K562 (cell line): ENCODE measurements around the gene MCAM. TPM values are rescaled to one million over a fixed set of nuclear protein-coding genes. Genes with fewer than 3 reads are reported as not detected.

Experiments used
- ARNT ChIP-seq, 2 experiments: fragments of 450-650 bp; IDR thresholded peaks; 2 replicates each; pipeline ENCODE4 v1.6.1; 2016; ENCODE audit warnings: mild to moderate bottlenecking in 1 of 2
- BRD9 ChIP-seq: fragments of 450-650 bp; IDR thresholded peaks from 2 replicates; pipeline ENCODE4 v1.6.1; 2018; ENCODE audit warnings: low read depth; ENCODE audit not compliant: partially characterized antibody
- CBX2 ChIP-seq: fragments of 200-600 bp; sonication (generic); IDR thresholded peaks from one replicate; pipeline ENCODE4 v1.6.1; 2012; ENCODE audit warnings: mild to moderate bottlenecking, low read length, inconsistent platforms; ENCODE audit not compliant: insufficient read depth, poor library complexity, severe bottlenecking
- CCAR2 ChIP-seq: fragments of 200-400 bp; formaldehyde crosslinking; IDR thresholded peaks from 2 replicates; pipeline ENCODE4 v1.6.1; 2017; ENCODE audit warnings: mild to moderate bottlenecking, low read depth, low read length
- DACH1 ChIP-seq: fragments of 450-650 bp; IDR thresholded peaks from 2 replicates; pipeline ENCODE4 v1.6.1; 2018; ENCODE audit not compliant: partially characterized antibody
- ETV5 ChIP-seq: sonication (generic); formaldehyde crosslinking; IDR thresholded peaks from 2 replicates; pipeline ENCODE4 v1.4.0; 2020; ENCODE audit warnings: low read depth, mild to moderate bottlenecking, missing genetic modification reagents
- GABPA ChIP-seq: fragments of 200-800 bp; sonication (Bioruptor generic); conservative IDR thresholded peaks from 2 replicates; pipeline ENCODE4 v1.6.1; 2016; ENCODE audit warnings: low read depth, missing genetic modification characterization, missing compliant biosample characterization
- GATAD2B ChIP-seq: fragments of 450-650 bp; IDR thresholded peaks from 2 replicates; pipeline ENCODE4 v1.6.1; 2017; ENCODE audit warnings: mild to moderate bottlenecking, borderline replicate concordance
- HDAC1 ChIP-seq, 2 experiments: fragments of 450-650 bp; IDR thresholded peaks; 2 replicates each; pipeline ENCODE4 v1.6.1; 2016 to 2017; ENCODE audit warnings: inconsistent platforms in 1 of 2, mild to moderate bottlenecking in 1 of 2, moderate library complexity in 1 of 2
- HDAC2 ChIP-seq: fragments of 450-650 bp; IDR thresholded peaks from 2 replicates; pipeline ENCODE4 v1.6.1; 2016; ENCODE audit warnings: mild to moderate bottlenecking
- HOXB6 ChIP-seq: fragments of 250-450 bp; sonication (Bioruptor Pico); IDR thresholded peaks from 2 replicates; pipeline ENCODE4 v1.5.1; 2022; ENCODE audit warnings: mild to moderate bottlenecking, borderline replicate concordance
- KDM1A ChIP-seq, 2 experiments: fragments of 450-650 bp; IDR thresholded peaks; 2 replicates each; pipeline ENCODE4 v1.6.1; 2016; ENCODE audit warnings: mild to moderate bottlenecking in 2 of 2
- KLF16 ChIP-seq: IDR thresholded peaks from 2 replicates; pipeline ENCODE4 v1.6.1; 2016; ENCODE audit warnings: antibody characterized with exemption
- L3MBTL2 ChIP-seq: fragments of 450-650 bp; IDR thresholded peaks from 2 replicates; pipeline ENCODE4 v1.6.1; 2016; ENCODE audit warnings: mild to moderate bottlenecking, moderate library complexity
- LEF1 ChIP-seq: fragments of 450-650 bp; IDR thresholded peaks from 2 replicates; pipeline ENCODE4 v1.6.1; 2016; ENCODE audit warnings: mild to moderate bottlenecking
- MECOM ChIP-seq: fragments of 250-450 bp; sonication (Bioruptor Pico); IDR thresholded peaks from 2 replicates; pipeline ENCODE4 v1.8.0; 2022; ENCODE audit warnings: inconsistent platforms
- NCOR1 ChIP-seq: fragments of 450-650 bp; IDR thresholded peaks from 2 replicates; pipeline ENCODE4 v1.6.1; 2016; ENCODE audit warnings: mild to moderate bottlenecking, moderate library complexity
- PHB2 ChIP-seq: fragments of 450-650 bp; IDR thresholded peaks from 2 replicates; pipeline ENCODE4 v1.6.1; 2017; ENCODE audit warnings: low read depth
- PHF21A ChIP-seq: fragments of 450-650 bp; IDR thresholded peaks from 2 replicates; pipeline ENCODE4 v1.6.1; 2017; ENCODE audit warnings: low read depth, borderline replicate concordance
- SMARCE1 ChIP-seq: fragments of 450-650 bp; IDR thresholded peaks from 2 replicates; pipeline ENCODE4 v1.7.1; 2016; ENCODE audit warnings: mild to moderate bottlenecking
- TRIM24 ChIP-seq, 2 experiments: fragments of 450-650 bp; IDR thresholded peaks; 2 replicates each; pipeline ENCODE4 v1.6.1; 2016
- ZNF830 ChIP-seq: fragments of 250-450 bp; sonication (Bioruptor Pico); IDR thresholded peaks from 2 replicates; pipeline ENCODE4 v1.5.0; 2021; ENCODE audit warnings: mild to moderate bottlenecking
- polyA plus RNA-seq, 8 experiments: library from polyadenylated mRNA; depleted of rRNA in 4 of 8; stranded (reverse) in 5 of 8; unstranded in 3 of 8; fragments of >200 nt; fragmentation: Nextera tagmentation in 2 of 8; fragmentation: Illumina TruSeq in 1 of 8; extraction: Ambion mirVana in 2 of 8; extraction: Trizol in 1 of 8; gene quantifications; 2 replicates each; pipeline versions ENCODE4 v1.2.1 to v1.2.3, GENCODE V29; 2011 to 2014; ENCODE audit warnings: inconsistent platforms in 1 of 8, missing spikeins in 1 of 8
- total RNA-seq, 7 experiments: library from RNA; depleted of rRNA in 6 of 7; stranded (reverse); fragments of >200 nt in 6 of 7; fragmentation: Illumina TruSeq in 2 of 7; extraction: Trizol in 2 of 7; gene quantifications; 2 replicates each; pipeline versions ENCODE4 v1.2.1 to v1.2.3, GENCODE V29; 2011 to 2021; ENCODE audit warnings: low replicate concordance in 1 of 7
- TF ChIP-seq, protein P1 (sequence below): sonication (generic); formaldehyde crosslinking; IDR thresholded peaks from 2 replicates; pipeline ENCODE4 v1.8.0; 2022; ENCODE audit warnings: missing genetic modification reagents, mild to moderate bottlenecking, moderate library complexity, borderline replicate concordance
- TF ChIP-seq, protein P2 (sequence below): fragments of 450-650 bp; formaldehyde crosslinking; IDR thresholded peaks from 2 replicates; pipeline ENCODE4 v1.4.0; 2020; ENCODE audit warnings: mild to moderate bottlenecking
- TF ChIP-seq, protein P3 (sequence below): fragments of 450-650 bp; IDR thresholded peaks from 2 replicates; pipeline ENCODE4 v1.6.1; 2018; ENCODE audit not compliant: partially characterized antibody

MCAM gene
- total and polyA plus RNA-seq, 9 of the 15 experiments (the other 6 are each of a cell fraction or from before 2014, with no cell fraction given), result 14.7 to 118 (median 53.6) TPM

DNA sequence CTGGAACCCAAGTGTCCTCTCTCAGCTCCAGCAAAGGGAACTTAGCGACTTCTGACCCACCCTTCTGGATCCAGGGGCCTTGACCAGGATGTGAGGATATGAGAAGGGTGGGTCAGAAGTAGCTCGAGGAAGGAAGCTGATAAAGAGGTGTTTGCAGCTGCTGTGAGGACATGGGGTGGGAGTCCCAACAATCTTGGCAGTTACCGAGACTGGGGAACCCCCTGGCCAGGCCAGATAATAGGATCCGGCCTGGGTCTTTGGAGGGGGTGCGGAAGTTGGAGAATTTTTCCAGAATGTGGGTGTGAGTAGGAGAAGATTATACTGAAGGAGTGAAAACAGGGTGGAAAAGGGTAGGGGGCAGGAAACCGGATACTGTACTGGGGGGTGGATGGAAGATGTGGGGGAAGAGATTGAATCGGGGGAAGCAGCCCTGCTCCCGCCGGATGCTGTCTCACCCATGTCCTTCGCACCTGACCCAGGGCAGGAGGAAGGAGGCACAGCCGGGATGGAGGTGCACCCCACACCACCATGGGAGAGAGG is 2.8 kb upstream of the MCAM start (continued):
- TF ChIP-seq L3MBTL2 (peak; percentile 60), CBX2 (no peak), HOXB6 (CRISPR knock-in tag) (no peak), GATAD2B (peak; percentile 70; the same call in 1 of the 2 replicates), LEF1 (peak; percentile 58; the same call in 1 of the 2 replicates), CCAR2 (no peak), KDM1A (IDR thresholded peaks at IDR 0.05) (peak in 1 of 2 experiments; percentile 63; a peak in 2 of 4 replicates), HDAC2 (0 out of 2 replicates have a peak, but pooled peaks have one; percentile 34), ETV5 (CRISPR knock-in tag) (peak; percentile 70; the same call in 1 of the 2 replicates), ZNF830 (CRISPR knock-in tag) (no peak), NCOR1 (peak; percentile 85), PHF21A (peak; percentile 79), PHB2 (peak; percentile 31; the same call in 1 of the 2 replicates), HDAC1 (IDR thresholded peaks at IDR 0.05) (peak in 1 of 2 experiments; percentile 58; a peak in 1 of 4 replicates), MECOM (CRISPR knock-in tag) (0 out of 2 replicates have a peak, but pooled peaks have one; percentile 26), SMARCE1 (peak; percentile 52; the same call in 1 of the 2 replicates), TRIM24 (IDR thresholded peaks at IDR 0.05) (peak; percentile 39 to 47; a peak in 2 of 4 replicates), DACH1 (peak; percentile 21), BRD9 (peak; percentile 38), KLF16 (peak; percentile 77; the same call in 1 of the 2 replicates), GABPA (tag) (peak; percentile 28; the same call in 1 of the 2 replicates), ARNT (IDR thresholded peaks at IDR 0.05) (peak; percentile 28 to 87; a peak in 1 of 4 replicates)
- TF ChIP-seq, protein P1, sequence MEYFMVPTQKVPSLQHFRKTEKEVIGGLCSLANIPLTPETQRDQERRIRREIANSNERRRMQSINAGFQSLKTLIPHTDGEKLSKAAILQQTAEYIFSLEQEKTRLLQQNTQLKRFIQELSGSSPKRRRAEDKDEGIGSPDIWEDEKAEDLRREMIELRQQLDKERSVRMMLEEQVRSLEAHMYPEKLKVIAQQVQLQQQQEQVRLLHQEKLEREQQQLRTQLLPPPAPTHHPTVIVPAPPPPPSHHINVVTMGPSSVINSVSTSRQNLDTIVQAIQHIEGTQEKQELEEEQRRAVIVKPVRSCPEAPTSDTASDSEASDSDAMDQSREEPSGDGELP (CRISPR knock-in tag), result peak; percentile 38; the same call in 1 of the 2 replicates
- TF ChIP-seq, protein P2, sequence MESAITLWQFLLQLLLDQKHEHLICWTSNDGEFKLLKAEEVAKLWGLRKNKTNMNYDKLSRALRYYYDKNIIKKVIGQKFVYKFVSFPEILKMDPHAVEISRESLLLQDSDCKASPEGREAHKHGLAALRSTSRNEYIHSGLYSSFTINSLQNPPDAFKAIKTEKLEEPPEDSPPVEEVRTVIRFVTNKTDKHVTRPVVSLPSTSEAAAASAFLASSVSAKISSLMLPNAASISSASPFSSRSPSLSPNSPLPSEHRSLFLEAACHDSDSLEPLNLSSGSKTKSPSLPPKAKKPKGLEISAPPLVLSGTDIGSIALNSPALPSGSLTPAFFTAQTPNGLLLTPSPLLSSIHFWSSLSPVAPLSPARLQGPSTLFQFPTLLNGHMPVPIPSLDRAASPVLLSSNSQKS (CRISPR knock-in tag), result no peak
- TF ChIP-seq, protein P3, sequence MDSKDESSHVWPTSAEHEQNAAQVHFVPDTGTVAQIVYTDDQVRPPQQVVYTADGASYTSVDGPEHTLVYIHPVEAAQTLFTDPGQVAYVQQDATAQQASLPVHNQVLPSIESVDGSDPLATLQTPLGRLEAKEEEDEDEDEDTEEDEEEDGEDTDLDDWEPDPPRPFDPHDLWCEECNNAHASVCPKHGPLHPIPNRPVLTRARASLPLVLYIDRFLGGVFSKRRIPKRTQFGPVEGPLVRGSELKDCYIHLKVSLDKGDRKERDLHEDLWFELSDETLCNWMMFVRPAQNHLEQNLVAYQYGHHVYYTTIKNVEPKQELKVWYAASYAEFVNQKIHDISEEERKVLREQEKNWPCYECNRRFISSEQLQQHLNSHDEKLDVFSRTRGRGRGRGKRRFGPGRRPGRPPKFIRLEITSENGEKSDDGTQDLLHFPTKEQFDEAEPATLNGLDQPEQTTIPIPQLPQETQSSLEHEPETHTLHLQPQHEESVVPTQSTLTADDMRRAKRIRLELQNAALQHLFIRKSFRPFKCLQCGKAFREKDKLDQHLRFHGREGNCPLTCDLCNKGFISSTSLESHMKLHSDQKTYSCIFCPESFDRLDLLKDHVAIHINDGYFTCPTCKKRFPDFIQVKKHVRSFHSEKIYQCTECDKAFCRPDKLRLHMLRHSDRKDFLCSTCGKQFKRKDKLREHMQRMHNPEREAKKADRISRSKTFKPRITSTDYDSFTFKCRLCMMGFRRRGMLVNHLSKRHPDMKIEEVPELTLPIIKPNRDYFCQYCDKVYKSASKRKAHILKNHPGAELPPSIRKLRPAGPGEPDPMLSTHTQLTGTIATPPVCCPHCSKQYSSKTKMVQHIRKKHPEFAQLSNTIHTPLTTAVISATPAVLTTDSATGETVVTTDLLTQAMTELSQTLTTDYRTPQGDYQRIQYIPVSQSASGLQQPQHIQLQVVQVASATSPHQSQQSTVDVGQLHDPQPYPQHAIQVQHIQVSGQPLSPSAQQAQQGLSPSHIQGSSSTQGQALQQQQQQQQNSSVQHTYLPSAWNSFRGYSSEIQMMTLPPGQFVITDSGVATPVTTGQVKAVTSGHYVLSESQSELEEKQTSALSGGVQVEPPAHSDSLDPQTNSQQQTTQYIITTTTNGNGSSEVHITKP, result peak; percentile 39
